ENCODE data around the gene CD34.

CD34 gene

DNA sequence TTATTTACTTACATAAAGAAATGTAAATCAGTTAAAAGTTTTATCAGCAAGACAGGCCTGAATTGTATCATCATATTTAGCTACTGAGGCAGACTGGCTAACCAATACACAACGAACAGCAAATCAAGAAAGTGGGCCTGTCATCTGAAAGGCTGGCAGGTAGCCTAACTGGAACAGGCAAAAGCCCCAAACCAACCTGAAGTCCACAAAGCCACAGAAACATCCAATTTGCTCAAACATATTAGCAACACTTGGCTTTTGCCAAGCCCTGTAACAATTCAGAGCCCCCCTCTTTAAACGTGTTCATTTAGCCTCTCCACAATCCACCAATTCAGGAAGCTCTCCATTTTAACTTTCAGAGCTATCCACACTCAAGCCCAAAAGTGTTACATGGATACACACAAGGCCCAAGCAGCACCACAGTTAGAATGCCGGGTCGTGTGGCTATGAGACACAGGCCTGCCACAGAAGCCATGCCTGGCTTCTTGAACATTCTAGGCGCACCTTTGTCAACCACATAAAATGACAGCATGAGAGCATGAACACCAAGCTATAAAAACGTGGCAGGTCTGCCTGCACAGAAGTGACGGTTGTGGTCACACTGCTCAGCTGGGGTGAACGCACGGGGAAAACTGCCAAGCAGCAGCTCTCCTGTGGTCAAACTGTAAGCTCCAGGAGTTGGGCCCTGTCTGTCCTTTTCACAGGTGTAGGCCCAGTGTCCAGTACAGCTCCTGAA is 49.3 kb downstream of the CD34 start:
- peak overlapping the region; percentile 16 for H3K4me3 ChIP-seq (ENCODE audit: low read depth, low read length)
- TF ChIP-seq, protein P1, sequence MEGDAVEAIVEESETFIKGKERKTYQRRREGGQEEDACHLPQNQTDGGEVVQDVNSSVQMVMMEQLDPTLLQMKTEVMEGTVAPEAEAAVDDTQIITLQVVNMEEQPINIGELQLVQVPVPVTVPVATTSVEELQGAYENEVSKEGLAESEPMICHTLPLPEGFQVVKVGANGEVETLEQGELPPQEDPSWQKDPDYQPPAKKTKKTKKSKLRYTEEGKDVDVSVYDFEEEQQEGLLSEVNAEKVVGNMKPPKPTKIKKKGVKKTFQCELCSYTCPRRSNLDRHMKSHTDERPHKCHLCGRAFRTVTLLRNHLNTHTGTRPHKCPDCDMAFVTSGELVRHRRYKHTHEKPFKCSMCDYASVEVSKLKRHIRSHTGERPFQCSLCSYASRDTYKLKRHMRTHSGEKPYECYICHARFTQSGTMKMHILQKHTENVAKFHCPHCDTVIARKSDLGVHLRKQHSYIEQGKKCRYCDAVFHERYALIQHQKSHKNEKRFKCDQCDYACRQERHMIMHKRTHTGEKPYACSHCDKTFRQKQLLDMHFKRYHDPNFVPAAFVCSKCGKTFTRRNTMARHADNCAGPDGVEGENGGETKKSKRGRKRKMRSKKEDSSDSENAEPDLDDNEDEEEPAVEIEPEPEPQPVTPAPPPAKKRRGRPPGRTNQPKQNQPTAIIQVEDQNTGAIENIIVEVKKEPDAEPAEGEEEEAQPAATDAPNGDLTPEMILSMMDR (IDR thresholded peaks at IDR 0.05; ENCODE audit: low read depth, low read length), result no peak
- TF ChIP-seq, protein P2, sequence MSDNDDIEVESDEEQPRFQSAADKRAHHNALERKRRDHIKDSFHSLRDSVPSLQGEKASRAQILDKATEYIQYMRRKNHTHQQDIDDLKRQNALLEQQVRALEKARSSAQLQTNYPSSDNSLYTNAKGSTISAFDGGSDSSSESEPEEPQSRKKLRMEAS (IDR thresholded peaks at IDR 0.05; ENCODE audit: low read depth, low read length), result peak; percentile 88
- peak; percentile 83 for TF ChIP-seq MYC (IDR thresholded peaks at IDR 0.05; ENCODE audit: low read depth, low read length)
- no peak for TF ChIP-seq POLR2A (IDR thresholded peaks at IDR 0.05; ENCODE audit: extremely low read depth, insufficient read length)
- peak; percentile 83 for DNase-seq (ENCODE audit: low read depth)

- DNase-seq (ENCODE audit: low read depth), result no peak
- no peak overlapping the region for H3K4me3 ChIP-seq (ENCODE audit: low read depth, low read length)
- TF ChIP-seq, protein P1 (IDR thresholded peaks at IDR 0.05; ENCODE audit: low read depth, low read length), result no peak
- no peak for TF ChIP-seq MYC (IDR thresholded peaks at IDR 0.05; ENCODE audit: low read depth, low read length)
- no peak for TF ChIP-seq POLR2A (IDR thresholded peaks at IDR 0.05; ENCODE audit: extremely low read depth, insufficient read length)
These were observed 50.4 kb downstream of the CD34 start for GRCh38 chr1:207860531-207860930.

DNA sequence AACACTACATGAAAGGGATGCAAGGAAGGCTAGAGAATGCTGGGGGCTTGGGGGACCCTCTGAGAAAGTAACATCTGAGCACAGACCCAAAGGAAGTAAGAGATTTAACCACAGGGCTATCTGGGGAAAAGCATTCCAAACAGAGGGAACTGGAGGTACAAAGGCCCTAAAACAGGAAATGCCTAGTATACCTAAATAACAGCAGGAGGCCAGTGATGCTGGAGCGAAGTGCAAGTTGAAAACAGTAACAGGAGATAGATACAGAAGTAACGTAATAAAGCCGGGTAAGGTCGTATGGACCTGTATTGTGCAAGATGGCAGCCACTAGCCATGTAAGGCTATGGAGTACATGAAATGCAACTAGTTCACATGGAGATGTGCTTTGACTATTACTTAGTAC is 52.1 kb downstream of the CD34 start:
- TF ChIP-seq POLR2A (IDR thresholded peaks at IDR 0.05; ENCODE audit: extremely low read depth, insufficient read length) (no peak), MYC (IDR thresholded peaks at IDR 0.05; ENCODE audit: low read depth, low read length) (no peak)
- TF ChIP-seq, protein P1 (IDR thresholded peaks at IDR 0.05; ENCODE audit: low read depth, low read length), result no peak
- TF ChIP-seq, protein P2 (IDR thresholded peaks at IDR 0.05; ENCODE audit: low read depth, low read length), result no peak
- H3K4me3 ChIP-seq (ENCODE audit: low read depth, low read length), result no peak overlapping the region
- no peak for DNase-seq (ENCODE audit: low read depth)

DNA sequence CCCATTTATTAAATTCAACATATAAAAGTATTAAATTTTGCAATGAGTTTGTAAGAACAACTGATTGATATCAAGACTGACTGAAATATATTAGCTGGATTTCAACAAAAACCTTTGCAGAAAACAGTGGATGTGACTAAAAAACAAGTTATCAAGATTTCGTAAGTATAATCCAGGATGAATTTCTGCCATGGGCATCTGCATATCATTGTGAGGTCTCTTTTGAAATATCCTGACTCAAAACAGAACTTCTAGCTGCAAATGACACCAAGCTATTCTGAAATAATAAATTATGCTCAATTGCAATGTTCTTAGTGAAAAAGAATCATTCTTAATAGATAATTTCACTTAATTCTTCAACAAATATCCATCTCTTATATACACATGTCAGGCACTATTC is 52.6 kb downstream of the CD34 start:
- H3K4me3 ChIP-seq (ENCODE audit: low read depth, low read length), result no peak overlapping the region
- DNase-seq (ENCODE audit: low read depth), result no peak
- no peak for TF ChIP-seq POLR2A (IDR thresholded peaks at IDR 0.05; ENCODE audit: extremely low read depth, insufficient read length)

DNA sequence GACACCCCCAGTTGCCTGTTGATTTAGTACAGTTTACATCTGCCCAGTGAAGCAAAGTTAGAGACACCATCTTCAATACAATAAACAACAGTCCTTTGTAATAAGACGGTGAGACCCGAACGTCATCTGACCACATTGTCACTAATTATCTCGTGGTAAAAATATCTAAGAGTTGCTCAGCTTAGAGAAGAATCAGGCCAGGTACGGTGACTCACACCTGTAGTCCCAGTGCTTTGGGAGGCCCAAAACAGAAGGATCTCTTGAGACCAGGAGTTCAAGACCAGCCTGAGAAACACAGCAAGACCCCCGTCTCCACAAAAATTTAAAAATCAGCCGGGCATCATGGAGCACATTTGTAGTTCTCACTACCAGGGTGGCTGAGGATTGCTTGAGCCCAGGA is 53.5 kb downstream of the CD34 start:
- no peak for DNase-seq (ENCODE audit: low read depth)
- no peak for TF ChIP-seq MYC (IDR thresholded peaks at IDR 0.05; ENCODE audit: low read depth, low read length)
- TF ChIP-seq, protein P2 (IDR thresholded peaks at IDR 0.05; ENCODE audit: low read depth, low read length), result no peak
- no peak overlapping the region for H3K4me3 ChIP-seq (ENCODE audit: low read depth, low read length)

DNA sequence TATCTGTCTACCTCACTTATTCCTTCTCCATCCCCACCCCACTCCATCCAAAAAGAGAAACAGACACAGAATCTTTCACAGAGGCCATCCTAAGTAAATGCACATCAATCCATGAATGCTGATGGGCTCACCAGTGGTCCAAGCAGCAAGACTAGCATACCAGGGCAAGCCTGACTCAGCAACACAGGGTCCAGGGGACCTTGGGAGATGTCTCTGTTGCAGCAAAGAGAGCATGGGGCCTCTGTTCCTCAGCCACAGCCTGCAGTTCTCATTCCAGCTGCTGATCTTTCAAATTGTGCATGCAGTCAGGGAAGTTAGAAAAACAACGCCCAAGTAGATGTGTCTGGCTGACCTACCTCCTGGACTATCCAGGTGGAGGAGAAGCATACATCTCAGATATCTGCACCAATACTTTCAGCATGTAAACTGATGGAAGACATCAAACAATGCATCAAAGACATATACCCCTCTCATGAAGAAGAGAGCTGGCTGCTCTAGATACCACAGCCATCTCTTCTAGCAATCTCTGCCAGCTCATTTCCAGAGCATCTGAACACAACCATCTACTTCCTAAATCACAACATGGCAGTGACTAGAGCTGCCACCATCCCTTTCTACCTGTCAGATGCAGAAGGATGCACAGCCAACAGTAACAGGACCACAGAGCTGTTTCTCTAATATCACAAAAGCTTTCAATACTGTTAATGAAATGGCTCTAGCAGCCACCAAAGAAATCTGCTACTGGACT is 54.5 kb downstream of the CD34 start:
- TF ChIP-seq, protein P2 (IDR thresholded peaks at IDR 0.05; ENCODE audit: low read depth, low read length), result no peak
- TF ChIP-seq, protein P1 (IDR thresholded peaks at IDR 0.05; ENCODE audit: low read depth, low read length), result no peak
- TF ChIP-seq MYC (IDR thresholded peaks at IDR 0.05; ENCODE audit: low read depth, low read length) (no peak), POLR2A (IDR thresholded peaks at IDR 0.05; ENCODE audit: extremely low read depth, insufficient read length) (no peak)
- H3K4me3 ChIP-seq (ENCODE audit: low read depth, low read length), result no peak overlapping the region
- no peak for DNase-seq (ENCODE audit: low read depth)

All from NB4 (cell line).